NCI-H748 treated with DMSO at 0.1 percent for 48 hours (cell line): ENCODE results near the gene EED.

Experiments used
- DNase-seq: peaks from one replicate; lab custom pipeline; 2025; lab: John Stamatoyannopoulos, UW

Gene EED

DNA sequence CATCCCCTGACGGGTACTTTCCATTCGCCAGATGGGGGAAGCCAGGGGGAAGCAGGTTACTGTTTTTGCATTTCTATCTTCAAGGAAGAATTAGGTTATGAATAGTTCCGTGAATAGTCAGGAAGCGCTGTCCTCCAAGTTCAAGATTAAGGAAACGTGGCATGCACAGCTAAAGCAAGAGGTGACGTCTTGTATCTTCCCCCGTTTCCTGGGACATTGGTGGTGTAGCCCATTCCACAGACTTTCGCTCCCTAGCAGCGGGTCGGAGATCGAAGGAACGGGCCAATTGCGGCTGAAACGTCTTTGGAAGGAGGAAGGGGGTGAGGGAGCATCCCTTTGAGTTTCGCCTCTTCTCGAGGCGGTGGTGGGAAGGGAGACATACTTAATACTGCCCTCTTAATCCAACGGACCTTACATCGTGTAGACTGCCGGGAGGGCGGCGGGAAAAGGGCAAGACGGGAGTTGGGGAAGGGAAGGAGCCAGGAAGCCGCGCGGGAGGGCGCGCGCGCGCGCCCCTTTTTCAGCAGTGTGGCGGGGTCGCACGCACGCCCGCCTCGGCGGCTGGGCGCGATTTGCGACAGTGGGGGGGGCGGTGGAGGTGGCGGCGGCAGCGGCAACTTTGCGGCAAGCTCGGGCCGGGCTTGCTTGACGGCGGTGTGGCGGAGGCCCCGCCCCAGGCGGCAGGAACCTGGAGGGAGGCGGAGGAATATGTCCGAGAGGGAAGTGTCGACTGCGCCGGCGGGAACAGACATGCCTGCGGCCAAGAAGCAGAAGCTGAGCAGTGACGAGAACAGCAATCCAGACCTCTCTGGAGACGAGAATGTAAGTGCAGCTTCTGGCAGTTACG lies at the start of gene EED:
Gene EED, plus strand, starts transcription at position 232 of the 847 bp plus-strand sequence. Its CDS starts 477 bp downstream, at position 709.
- peak; percentile 80 for DNase-seq

- DNase-seq, result no peak
Measured at GRCh38 chr11:86194998-86195397, 49.6 kb upstream of the EED start.

GRCh38 chr11:86196085-86196696 lies 48.4 kb upstream of the EED start:
- no peak for DNase-seq

DNA sequence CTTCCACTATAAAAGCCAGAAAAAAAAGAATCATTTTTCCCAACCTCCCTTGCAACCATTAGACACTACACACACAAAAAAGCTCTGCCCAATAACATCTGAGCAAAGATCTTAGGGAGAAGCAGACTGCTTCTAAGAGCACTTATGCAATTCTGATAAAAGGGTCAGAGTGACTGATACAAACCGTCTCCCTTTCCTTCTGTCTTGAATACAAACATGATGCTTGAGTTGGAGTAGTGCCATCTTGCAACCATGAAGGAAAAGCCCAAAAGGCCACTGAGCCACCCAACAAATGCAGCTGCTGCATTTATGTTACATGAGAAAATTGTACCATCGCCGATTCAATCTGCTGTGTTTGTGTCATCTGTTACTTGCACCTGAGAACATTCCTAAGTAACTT lies 47.6 kb upstream of the EED start:
- DNase-seq, result no peak

DNA sequence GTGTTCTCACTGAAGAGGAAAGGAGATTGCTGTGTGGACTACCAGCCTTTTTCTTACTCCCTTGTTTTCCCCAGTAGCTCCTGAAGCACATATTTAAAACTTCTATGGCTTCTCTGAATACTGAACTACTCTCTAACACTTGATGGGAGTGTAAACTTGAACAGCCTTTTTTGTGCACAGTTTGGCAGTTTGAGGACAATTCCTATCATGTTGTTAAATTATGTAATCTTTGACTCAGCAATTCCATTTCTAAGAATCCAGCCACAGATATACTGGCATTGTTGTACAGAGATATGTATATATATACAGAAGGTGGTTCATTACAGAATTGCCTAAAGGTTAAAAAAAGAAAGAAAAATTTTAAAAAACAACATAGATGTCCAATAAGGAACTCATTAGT lies 47.1 kb upstream of the EED start:
- no peak for DNase-seq

GRCh38 chr11:86198139-86198538 lies 46.4 kb upstream of the EED start:
- DNase-seq, result no peak

DNA sequence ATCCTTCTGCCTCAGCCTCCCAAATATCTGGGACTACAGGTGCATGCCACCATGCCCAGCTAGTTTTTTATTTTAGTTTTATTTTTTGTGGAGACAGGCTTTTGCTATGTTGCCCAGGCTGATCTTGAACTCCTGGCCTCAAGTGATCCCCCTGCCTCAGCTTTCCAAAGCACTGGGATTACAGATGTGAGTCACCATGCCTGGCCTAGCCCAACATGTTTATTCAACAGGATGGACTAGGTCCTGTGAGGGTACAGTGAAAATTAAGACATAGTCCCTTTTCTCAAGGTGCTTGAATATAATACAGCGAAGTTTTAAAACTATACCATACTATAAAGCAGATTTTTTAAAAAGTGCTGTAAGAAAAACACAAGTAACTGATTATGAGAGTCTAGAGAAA lies 45.2 kb upstream of the EED start:
- DNase-seq, result no peak

DNA sequence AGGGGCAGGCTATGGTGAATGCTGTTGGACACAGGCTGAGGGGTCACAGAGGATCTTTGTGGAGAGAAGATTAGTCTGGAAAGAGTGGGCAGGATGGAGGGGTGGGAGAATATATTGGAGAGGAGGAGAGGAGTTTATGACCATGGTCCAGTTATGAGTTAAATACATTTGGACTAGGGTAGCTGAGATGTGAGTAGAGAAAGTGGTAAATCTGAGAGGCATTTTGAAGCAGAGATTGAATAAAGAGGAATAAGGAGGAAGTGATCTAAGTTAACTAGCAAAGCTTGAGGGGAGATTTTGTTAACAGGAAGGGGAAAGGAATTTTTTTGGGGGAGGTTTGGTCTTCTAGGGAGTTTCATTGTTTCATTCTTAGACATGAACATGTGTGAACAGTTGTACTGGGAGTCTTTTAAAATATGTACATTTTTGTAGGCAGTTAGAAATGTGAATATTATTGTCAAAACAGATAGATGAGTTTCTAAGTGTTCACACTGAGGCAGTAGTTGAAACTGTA lies 43.1 kb upstream of the EED start:
- DNase-seq, result no peak

- no peak for DNase-seq
Measured at GRCh38 chr11:86202013-86202336, 42.6 kb upstream of the EED start.

GRCh38 chr11:86204356-86204755 lies 40.2 kb upstream of the EED start:
- no peak for DNase-seq

DNA sequence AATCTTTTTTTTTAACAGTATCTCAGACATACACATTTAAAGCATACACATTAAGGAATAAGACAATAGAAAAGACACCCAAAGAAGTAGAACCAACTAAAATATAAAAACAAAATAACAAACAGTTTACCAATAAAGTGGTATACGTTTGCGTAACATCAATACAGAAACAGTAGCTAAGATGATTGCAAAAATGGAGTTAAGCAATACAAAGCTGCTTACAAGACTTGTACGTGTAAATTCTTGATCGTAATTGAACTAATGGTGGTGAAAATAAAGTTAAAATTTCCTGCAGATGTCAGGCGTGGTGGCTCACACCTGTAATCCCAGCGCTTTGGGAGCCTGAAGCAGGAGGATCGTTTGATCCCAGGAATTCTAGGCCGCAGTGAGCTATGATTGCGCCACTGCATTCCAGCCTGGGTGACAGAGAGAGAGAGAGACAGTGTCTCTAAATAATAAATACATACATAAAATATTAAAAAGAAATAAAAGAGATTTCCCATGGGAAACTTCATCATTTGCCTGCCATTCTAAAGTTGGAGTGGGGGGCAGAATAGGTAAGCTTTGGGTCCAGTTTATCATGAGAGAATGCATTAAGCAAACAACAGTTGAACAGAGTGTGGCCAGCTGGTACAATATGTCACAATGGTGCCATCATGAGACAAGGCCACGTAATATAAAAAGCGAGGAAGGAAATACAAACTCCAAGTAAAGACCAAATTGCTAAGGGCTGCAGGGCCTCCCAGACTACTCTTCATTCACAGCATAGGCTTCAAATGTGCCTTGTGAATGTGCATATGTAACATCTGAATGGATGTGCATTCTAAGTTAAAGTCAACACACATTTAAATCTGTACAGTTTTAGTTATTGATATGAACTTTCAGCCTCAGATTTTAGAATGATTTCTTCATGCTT lies 38.9 kb upstream of the EED start:
- DNase-seq, result no peak

DNA sequence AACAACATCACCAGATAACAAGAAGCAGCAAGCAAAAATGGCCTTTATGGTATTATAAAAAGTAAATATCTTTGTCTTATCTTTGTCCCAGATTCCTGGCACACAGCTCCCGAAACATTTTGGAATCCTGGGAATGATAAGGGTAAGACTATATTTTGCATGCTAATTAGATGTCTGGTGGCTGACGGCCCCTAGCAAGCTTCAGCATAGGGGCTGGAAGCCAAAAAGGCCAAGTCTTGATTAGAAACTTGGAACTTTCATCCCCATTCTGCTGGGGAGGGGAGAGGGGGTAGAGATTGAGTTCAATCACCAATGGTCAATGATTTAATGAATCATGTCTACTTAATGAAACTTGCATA lies 38.2 kb upstream of the EED start:
- no peak for DNase-seq

- no peak for DNase-seq
Measured at GRCh38 chr11:86207413-86207812, 37.1 kb upstream of the EED start.

DNA sequence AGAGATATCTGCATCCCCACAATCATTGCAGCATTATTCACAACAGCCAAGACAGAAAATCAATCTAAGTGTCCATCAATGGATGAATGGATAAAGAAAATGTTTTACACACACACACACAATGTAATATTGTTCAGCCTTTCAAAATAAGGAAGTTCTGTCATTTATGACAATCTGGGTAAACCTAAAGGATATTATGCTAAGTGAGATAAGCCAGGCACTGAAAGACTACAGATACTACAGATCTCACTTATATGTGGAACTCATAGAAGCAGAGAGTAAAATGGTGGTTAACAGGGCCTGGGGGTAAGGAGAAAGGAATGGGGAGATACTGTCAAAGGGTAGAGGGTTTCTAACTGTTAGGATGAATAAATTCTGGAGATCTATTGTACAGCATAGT lies 36.0 kb upstream of the EED start:
- no peak for DNase-seq

DNA sequence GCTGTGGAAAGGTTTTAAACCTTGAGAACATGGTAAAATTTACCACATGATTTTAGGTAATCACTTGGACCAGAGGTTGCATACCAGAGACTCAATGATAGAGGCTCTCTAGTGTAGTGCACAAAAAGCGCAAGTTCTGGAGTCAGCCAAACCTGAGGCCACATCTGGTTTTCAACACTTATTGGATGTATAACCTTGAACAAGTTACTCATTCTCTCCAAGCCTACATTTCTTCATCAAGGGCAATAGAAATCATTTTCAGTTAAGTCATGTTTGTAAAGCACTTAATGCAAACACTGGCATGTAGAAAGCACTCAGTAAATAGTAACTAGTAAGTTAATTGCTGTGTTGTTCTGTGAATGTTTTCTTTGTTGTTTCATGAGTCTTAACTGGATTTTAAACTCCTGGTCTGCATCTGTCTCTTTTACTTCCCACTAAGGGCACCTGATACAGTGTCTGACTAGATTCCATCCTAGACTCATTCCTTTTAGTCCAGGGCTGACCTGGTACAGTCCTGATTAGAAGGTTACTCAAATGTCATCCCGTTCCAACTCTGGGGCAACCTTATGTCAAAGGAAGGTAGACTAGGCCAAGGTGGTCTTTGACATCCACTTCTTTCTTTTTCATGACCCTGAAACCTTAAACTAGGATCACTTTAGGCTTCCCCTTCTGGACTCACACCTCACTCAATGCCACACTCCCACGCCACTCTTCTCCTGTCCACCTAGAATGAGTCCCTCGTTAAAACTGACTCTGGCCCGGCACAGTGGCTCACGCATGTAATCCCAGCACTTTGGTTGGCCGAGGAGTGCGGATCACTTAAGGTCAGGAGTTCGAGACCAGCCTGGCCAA lies 34.5 kb upstream of the EED start:
- no peak for DNase-seq

DNA sequence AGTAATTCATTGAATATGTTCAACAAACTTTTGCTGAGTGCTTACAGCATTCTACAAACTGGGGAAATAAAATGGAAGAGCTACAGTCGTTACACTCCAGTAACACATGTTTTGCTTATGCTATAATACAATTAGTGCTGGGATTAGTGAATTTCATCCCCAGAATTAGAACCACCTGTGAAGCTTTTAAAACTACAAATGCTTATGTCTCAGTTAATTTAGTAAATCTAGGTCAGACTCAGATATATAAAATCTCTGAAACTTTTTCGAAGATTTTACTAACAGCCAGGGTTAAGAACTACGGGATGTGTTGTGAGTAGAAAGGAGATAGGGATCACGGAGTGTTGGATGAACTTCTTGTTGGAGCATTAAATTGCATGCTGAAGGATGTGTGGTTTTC lies 33.7 kb upstream of the EED start:
- DNase-seq, result no peak

GRCh38 chr11:86211619-86212018 lies 32.9 kb upstream of the EED start:
- no peak for DNase-seq

- no peak for DNase-seq
Measured at GRCh38 chr11:86212019-86212611, 32.4 kb upstream of the EED start.

- DNase-seq, result no peak
Measured at GRCh38 chr11:86214710-86215109, 29.8 kb upstream of the EED start.

DNA sequence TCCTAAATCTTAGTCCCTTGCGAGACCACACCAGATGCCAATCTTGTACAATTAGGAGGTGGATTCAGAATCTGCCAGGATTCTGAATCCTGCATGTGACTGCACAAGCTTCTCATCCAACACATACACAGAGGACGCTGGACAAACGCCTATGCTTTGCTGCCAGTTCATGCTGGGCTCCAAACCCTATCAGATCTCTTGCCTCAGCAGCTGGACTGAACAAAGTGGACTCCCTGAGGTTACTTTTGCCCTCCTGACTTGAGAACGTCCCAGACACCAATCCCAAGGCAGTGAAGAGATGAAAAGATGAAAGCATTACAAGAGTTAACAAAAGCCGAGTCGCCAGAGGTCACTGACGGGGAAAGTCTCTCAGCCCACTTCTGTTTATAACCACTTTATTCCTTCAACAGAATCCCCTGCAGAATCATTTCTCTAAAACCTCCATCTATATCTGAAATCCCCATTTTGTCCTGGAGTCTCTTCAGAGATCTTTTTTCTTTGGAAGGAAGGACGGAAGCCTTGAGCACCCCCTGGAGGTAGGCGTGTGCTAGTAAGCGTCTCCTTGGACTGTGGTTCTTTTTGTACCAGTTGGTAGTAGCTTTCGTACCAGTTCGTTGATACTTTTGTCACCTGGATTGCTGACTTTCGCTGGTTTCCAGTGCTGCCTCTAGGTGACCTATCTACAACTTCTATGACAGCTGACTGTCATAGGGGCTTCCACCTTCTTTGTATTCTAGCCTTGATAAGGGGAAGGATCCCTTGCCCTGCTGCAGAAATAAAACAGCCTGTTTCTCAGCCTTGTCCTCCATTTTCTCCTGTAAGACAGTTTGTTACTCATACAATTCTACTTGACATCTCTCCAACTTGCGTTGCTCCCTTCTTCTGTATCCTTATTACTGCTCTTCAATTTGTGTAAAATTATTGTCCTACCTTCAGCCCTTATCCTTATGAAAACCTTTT lies 26.1 kb upstream of the EED start:
- DNase-seq, result peak; percentile 36
